Muscle layer of duodenum (tissue), 2 donors: ENCODE measurements around the gene KRT12.
"Not testable (repeated sequence)": the region's sequence is repeated elsewhere in the genome, so short reads cannot be mapped to it uniquely, and the experiment has no call there.

Experiments
- H3K27ac ChIP-seq: one replicate; pipeline ENCODE4 v1.7.0; 2013; ENCODE audit warnings: mild to moderate bottlenecking, low read length
- H3K27me3 ChIP-seq: one replicate; pipeline ENCODE4 v1.7.0; 2013; ENCODE audit warnings: low read depth, mild to moderate bottlenecking, control low read depth, low read length
- H3K36me3 ChIP-seq, 2 donors: one replicate each; pipeline ENCODE4 v1.7.0; 2013; ENCODE audit warnings: low read length in 2 of 2, control low read depth in 1 of 2, mild to moderate bottlenecking in 1 of 2; ENCODE audit not compliant: insufficient read depth in 2 of 2, control insufficient read depth in 1 of 2
- H3K4me1 ChIP-seq, 2 donors: one replicate each; pipeline ENCODE4 v1.7.0; 2013; ENCODE audit warnings: low read length in 2 of 2, mild to moderate bottlenecking in 2 of 2, control low read depth in 1 of 2, moderate library complexity in 1 of 2; ENCODE audit not compliant: insufficient read depth in 2 of 2, control insufficient read depth in 1 of 2
- H3K4me3 ChIP-seq, 2 donors: one replicate each; pipeline ENCODE4 v1.7.0; 2013; ENCODE audit warnings: low read length in 2 of 2, low read depth in 1 of 2, mild to moderate bottlenecking in 1 of 2
- H3K9me3 ChIP-seq, 2 donors: one replicate each; pipeline ENCODE4 v1.7.0; 2013; ENCODE audit warnings: low read length in 2 of 2, control low read depth in 1 of 2, mild to moderate bottlenecking in 1 of 2; ENCODE audit not compliant: control insufficient read depth in 1 of 2
- donor health status: healthy.

KRT12 gene

GRCh38 chr17:40821536-40821935, 45.5 kb downstream of the KRT12 start:
- no peak overlapping the region for H3K27ac ChIP-seq
- peaks cover 0 to 18% of the 10 kb centered on the region in 2 donors for H3K4me1 ChIP-seq
- peaks cover 0 to 7% of the 10 kb centered on the region in 2 donors for H3K36me3 ChIP-seq
- no peaks in the 10 kb centered on the region for H3K9me3 ChIP-seq
- no peak overlapping the region for H3K4me3 ChIP-seq
- H3K27me3 ChIP-seq = no peaks in the 10 kb centered on the region

GRCh38 chr17:40820228-40820838, 46.7 kb downstream of the KRT12 start:
- no peaks in the 10 kb centered on the region for H3K27me3 ChIP-seq
- no peak overlapping the region for H3K4me3 ChIP-seq
- H3K36me3 ChIP-seq = peaks cover 0 to 7% of the 10 kb centered on the region in 2 donors
- H3K4me1 ChIP-seq = peaks cover 0 to 18% of the 10 kb centered on the region in 2 donors
- no peaks in the 10 kb centered on the region for H3K9me3 ChIP-seq
- no peak overlapping the region for H3K27ac ChIP-seq

GRCh38 chr17:40819528-40820125, 47.4 kb downstream of the KRT12 start:
- peaks cover 0 to 18% of the 10 kb centered on the region in 2 donors for H3K4me1 ChIP-seq
- no peaks in the 10 kb centered on the region for H3K9me3 ChIP-seq
- peak overlapping the region; percentile 74 for H3K27ac ChIP-seq
- H3K27me3 ChIP-seq = no peaks in the 10 kb centered on the region
- peak overlapping the region; percentile 68 to 84 for H3K4me3 ChIP-seq
- peaks cover 0 to 7% of the 10 kb centered on the region in 2 donors for H3K36me3 ChIP-seq

GRCh38 chr17:40818733-40819527, 48.1 kb downstream of the KRT12 start:
- Histone ChIP-seq H3K36me3 (peaks cover 0 to 7% of the 10 kb centered on the region in 2 donors), H3K9me3 (no peaks in the 10 kb centered on the region), H3K27ac (peak overlapping the region; percentile 74), H3K4me3 (peak overlapping the region; percentile 80 to 87), H3K4me1 (peaks cover 0 to 18% of the 10 kb centered on the region in 2 donors), H3K27me3 (no peaks in the 10 kb centered on the region)

DNA sequence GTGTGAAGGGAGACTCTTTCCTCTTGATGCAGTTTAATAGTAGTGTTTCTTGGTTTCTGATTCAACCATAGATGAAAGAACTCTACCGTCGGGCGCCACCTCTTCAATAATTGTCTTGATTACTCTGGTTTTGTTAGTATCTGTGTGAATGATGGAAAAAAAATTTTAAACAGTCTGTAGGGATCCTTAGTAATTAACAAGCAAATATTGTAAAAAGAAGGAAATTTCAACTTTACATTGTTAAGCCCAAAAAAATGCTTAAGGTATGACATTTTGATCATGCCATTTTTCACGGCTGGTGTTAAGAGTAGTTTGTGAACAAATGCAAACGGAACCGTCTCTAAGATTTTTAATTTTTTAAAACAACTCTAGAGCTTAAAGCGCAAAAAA, 48.7 kb downstream of the KRT12 start:
- Histone ChIP-seq H3K9me3 (no peaks in the 10 kb centered on the region), H3K4me1 (peaks cover 0 to 18% of the 10 kb centered on the region in 2 donors), H3K27me3 (no peaks in the 10 kb centered on the region), H3K27ac (peak overlapping the region; percentile 67), H3K4me3 (peak overlapping the region; percentile 80 to 87), H3K36me3 (peaks cover 0 to 7% of the 10 kb centered on the region in 2 donors)

GRCh38 chr17:40817103-40817682, 49.8 kb downstream of the KRT12 start:
- peaks cover 0 to 7% of the 10 kb centered on the region in 2 donors for H3K36me3 ChIP-seq
- peaks cover 0 to 18% of the 10 kb centered on the region in 2 donors for H3K4me1 ChIP-seq
- no peak overlapping the region for H3K27ac ChIP-seq
- no peaks in the 10 kb centered on the region for H3K9me3 ChIP-seq
- H3K27me3 ChIP-seq = no peaks in the 10 kb centered on the region
- H3K4me3 ChIP-seq = peak overlapping the region in 1 of 2 donors; percentile 80

- no peak overlapping the region for H3K27ac ChIP-seq
Measured at GRCh38 chr17:40816569-40816968, 50.5 kb downstream of the KRT12 start.

GRCh38 chr17:40815381-40815780, 51.6 kb downstream of the KRT12 start:
- no peaks in the 10 kb centered on the region for H3K9me3 ChIP-seq
- H3K4me3 ChIP-seq = no peak overlapping the region
- H3K27me3 ChIP-seq = no peaks in the 10 kb centered on the region
- H3K27ac ChIP-seq = no peak overlapping the region
- H3K36me3 ChIP-seq = peaks cover 0 to 7% of the 10 kb centered on the region in 2 donors
- H3K4me1 ChIP-seq = peaks cover 0 to 18% of the 10 kb centered on the region in 2 donors

More at GRCh38 chr17:40816569-40816968, 50.5 kb downstream of the KRT12 start:
- peaks cover 0 to 7% of the 10 kb centered on the region in 2 donors for H3K36me3 ChIP-seq
- H3K9me3 ChIP-seq = no peaks in the 10 kb centered on the region
- H3K4me3 ChIP-seq = no peak overlapping the region
- H3K27me3 ChIP-seq = no peaks in the 10 kb centered on the region
- peaks cover 0 to 18% of the 10 kb centered on the region in 2 donors for H3K4me1 ChIP-seq

DNA sequence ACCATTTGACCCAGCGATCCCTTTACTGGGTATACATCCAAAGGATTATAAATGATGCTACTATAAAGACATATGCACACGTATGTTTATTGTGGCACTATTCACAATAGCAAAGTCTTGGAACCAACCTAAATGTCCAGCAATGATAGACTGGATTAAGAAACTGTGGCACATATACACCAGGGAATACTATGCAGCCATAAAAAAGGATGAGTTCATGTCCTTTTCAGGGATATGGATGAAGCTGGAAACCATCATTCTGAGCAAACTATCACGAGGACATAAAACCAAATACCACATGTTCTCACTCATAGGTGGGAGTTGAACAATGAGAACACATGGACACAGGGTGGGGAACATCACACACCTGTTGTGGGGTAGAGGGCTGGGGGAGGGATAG, 52.4 kb downstream of the KRT12 start:
- H3K4me3 ChIP-seq, H3K36me3 ChIP-seq, H3K9me3 ChIP-seq, H3K27ac ChIP-seq, H3K27me3 ChIP-seq: not testable (repeated sequence)
- peaks cover 0 to 17% of the 10 kb centered on the region in 2 donors for H3K4me1 ChIP-seq

GRCh38 chr17:40813804-40814203, 53.2 kb downstream of the KRT12 start:
- Histone ChIP-seq H3K4me3 (no peak overlapping the region), H3K27ac (no peak overlapping the region), H3K36me3 (peaks cover 0 to 7% of the 10 kb centered on the region in 2 donors), H3K4me1 (peaks cover 0 to 12% of the 10 kb centered on the region in 2 donors), H3K27me3 (no peaks in the 10 kb centered on the region), H3K9me3 (no peaks in the 10 kb centered on the region)

- H3K27me3 ChIP-seq = no peaks in the 10 kb centered on the region
- H3K9me3 ChIP-seq = no peaks in the 10 kb centered on the region
- peaks cover 0 to 7% of the 10 kb centered on the region in 2 donors for H3K36me3 ChIP-seq
- no peak overlapping the region for H3K27ac ChIP-seq
- no peak overlapping the region for H3K4me3 ChIP-seq
- H3K4me1 ChIP-seq = peaks cover 0 to 3% of the 10 kb centered on the region in 2 donors
Measured at GRCh38 chr17:40812639-40813038, 54.4 kb downstream of the KRT12 start.
